ENCODE data around the gene TTC33. TPM values are rescaled to one million over a fixed set of nuclear protein-coding genes. Genes with fewer than 3 reads are reported as not detected.

TTC33 gene
- total RNA-seq, 1 donor from 2014 or later, result 7.0 TPM

- Histone ChIP-seq H3K27me3 (no peaks in the 10 kb centered on the region), H3K4me1 (peaks cover 0 to 3% of the 10 kb centered on the region in 2 donors), H3K36me3 (peaks cover 21 to 43% of the 10 kb centered on the region in 2 donors), H3K9me3 (no peaks in the 10 kb centered on the region), H3K4me3 (no peak overlapping the region), H3K27ac (no peak overlapping the region)
- no peak for DNase-seq (ENCODE audit: low spot score in 2 of 2)
- intact Hi-C loops (cut with DNase I), result no loop called here
- TF ChIP-seq CTCF (IDR thresholded peaks at IDR 0.05), result no peak
Measured at GRCh38 chr5:40775846-40776657, 20.3 kb upstream of the TTC33 start.

DNA sequence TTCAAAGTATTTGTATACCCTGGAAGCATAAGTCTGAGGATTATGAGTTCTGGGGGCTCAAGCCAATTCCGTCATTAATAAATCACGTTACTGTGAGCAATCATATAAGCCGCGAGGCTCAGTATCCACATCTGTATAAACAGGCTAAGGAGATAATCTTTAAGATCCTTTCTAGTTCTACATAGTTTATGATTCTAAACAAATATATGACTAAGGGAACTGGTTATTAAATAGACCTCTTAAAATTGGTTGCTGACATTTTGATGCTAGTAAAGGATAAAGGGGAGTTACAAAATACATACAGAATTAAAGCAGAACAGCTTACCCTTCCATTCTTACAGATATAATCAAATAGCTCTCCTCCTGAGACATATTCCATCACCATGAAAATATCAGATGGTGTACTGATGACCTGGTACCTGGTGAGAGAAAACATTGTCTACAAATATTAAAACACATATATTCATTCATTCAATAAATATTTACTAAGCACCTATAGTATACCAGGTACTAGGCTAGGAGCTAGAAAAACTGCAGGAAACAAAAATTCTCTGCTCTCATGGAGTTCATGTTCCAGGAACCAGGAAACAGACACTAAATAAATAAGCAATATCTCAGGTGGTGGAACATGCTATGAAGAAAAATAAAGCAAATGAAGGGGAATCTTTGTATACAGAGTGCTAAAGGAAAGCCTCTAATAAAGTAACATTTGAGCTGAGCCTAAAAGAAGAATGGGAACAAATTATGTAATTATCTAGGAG lies 19.5 kb upstream of the TTC33 start:
- Histone ChIP-seq H3K36me3 (peaks cover 21 to 44% of the 10 kb centered on the region in 2 donors), H3K4me3 (no peak overlapping the region), H3K4me1 (peaks cover 0 to 3% of the 10 kb centered on the region in 2 donors), H3K27me3 (no peaks in the 10 kb centered on the region), H3K27ac (no peak overlapping the region), H3K9me3 (no peaks in the 10 kb centered on the region)
- DNase-seq (ENCODE audit: low spot score in 2 of 2), result no peak
- TF ChIP-seq CTCF (IDR thresholded peaks at IDR 0.05), result no peak
- intact Hi-C loops (cut with DNase I), result no loop called here

DNA sequence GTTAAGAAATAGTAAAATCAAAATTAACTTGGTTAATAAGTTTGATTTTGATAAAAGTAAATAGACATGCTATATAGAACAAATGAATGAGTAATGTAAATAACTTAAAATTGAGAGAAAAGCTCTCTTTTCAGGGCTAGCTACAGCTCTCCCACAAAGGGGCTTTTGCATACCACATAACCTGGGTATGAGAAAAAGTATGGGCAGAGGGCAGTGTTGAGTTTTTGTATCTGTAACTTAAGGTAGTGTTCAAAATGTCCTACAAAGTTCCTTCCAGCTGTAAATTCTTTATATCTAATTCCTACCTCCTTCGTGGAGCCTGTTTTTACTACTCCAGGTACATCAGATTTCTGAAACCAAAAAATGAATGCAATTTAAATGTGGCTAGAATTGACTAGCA lies 18.9 kb upstream of the TTC33 start:
- H3K9me3 ChIP-seq, result no peaks in the 10 kb centered on the region
- peaks cover 21 to 44% of the 10 kb centered on the region in 2 donors for H3K36me3 ChIP-seq
- H3K4me3 ChIP-seq, result no peak overlapping the region
- intact Hi-C loops (cut with DNase I), result no loop called here
- H3K4me1 ChIP-seq, result peaks cover 0 to 3% of the 10 kb centered on the region in 2 donors
- DNase-seq (ENCODE audit: low spot score in 2 of 2), result no peak
- no peak overlapping the region for H3K27ac ChIP-seq
- no peaks in the 10 kb centered on the region for H3K27me3 ChIP-seq
- no peak for TF ChIP-seq CTCF (IDR thresholded peaks at IDR 0.05)

DNA sequence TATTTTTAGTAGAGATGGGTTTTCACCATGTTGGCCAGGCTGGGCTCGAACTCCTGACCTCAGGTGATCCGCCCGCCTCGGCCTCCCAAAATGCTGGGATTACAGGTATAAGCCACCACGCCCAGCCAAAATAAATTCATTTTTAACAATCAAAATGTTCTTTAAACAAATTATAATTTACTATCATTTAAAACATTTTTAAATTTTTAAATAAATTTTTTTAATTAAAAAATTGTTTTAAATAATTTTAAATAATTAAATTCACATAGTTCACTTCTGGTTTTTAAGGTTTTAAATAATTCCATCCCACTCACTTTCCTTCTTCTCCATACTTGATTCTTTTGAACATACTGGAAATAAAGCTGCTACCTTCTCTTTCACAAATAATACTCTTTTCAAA lies 15.0 kb upstream of the TTC33 start:
- no peaks in the 10 kb centered on the region for H3K27me3 ChIP-seq
- H3K27ac ChIP-seq, result no peak overlapping the region
- intact Hi-C loops (cut with DNase I), result no loop called here
- H3K4me3 ChIP-seq, result no peak overlapping the region
- H3K9me3 ChIP-seq, result no peaks in the 10 kb centered on the region
- H3K36me3 ChIP-seq, result peaks cover 24 to 52% of the 10 kb centered on the region in 2 donors
- TF ChIP-seq CTCF (IDR thresholded peaks at IDR 0.05), result no peak
- no peak for DNase-seq (ENCODE audit: low spot score in 2 of 2)
- no peaks in the 10 kb centered on the region for H3K4me1 ChIP-seq

GRCh38 chr5:40762705-40763104 lies 6.9 kb upstream of the TTC33 start:
- no peaks in the 10 kb centered on the region for H3K4me1 ChIP-seq
- no peak overlapping the region for H3K27ac ChIP-seq
- no peak for TF ChIP-seq CTCF (IDR thresholded peaks at IDR 0.05)
- intact Hi-C loops (cut with DNase I), result no loop called here
- DNase-seq (ENCODE audit: low spot score in 2 of 2), result no peak
- no peaks in the 10 kb centered on the region for H3K9me3 ChIP-seq
- H3K4me3 ChIP-seq, result no peak overlapping the region
- H3K27me3 ChIP-seq, result no peaks in the 10 kb centered on the region
- H3K36me3 ChIP-seq, result peaks cover 30 to 55% of the 10 kb centered on the region in 2 donors
